ENCODE measurements around the gene SPAG17.

DNA sequence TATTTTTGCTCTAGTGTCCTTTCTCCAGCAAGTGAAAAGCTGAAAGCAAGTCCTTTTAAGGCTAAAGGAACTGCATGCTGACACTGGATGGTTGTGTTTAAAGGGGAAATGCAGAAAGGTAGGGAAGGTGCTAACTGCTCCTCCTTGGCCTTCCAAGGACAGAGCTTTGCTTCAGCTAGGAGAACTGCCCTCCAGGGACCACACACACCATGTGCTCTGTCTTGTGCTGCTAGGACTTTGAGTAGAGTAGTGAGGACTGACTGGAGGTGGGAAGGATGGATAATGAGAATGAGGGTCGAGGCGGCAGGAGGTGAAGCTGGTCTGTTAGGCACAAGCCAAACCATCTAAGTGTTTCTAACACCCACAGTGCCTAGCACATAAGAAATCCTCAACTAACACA is 177.6 kb downstream of the SPAG17 start:
- no peak for TF ChIP-seq EP300 (IDR thresholded peaks at IDR 0.05; ENCODE audit: borderline replicate concordance)
- TF ChIP-seq CREB1 (IDR thresholded peaks at IDR 0.05; ENCODE audit: low read depth): no peak
- no peak for TF ChIP-seq TEAD4 (IDR thresholded peaks at IDR 0.05)
- no peak for TF ChIP-seq YY1 (IDR thresholded peaks at IDR 0.05; ENCODE audit: low read depth)
- TF ChIP-seq EGR1 (IDR thresholded peaks at IDR 0.05): no peak

Data from Ishikawa (cell line).